ENCODE measurements around the gene TMEM128.

GRCh38 chr4:4254199-4254598, 6.2 kb upstream of the TMEM128 start:
- TF ChIP-seq EZH2 (IDR thresholded peaks at IDR 0.05; ENCODE audit: low read length, unreplicated experiment) (no peak), CTCF (conservative IDR thresholded peaks at IDR 0.05; ENCODE audit: low read depth, low read length) (no peak)

Measured in PC-3 (cell line).